NCI-H1092 (cell line): ENCODE measurements around the gene TST.

Source experiments
- DNase-seq: peaks from one replicate; lab custom pipeline; 2025; lab: John Stamatoyannopoulos, UW

TST gene

DNA sequence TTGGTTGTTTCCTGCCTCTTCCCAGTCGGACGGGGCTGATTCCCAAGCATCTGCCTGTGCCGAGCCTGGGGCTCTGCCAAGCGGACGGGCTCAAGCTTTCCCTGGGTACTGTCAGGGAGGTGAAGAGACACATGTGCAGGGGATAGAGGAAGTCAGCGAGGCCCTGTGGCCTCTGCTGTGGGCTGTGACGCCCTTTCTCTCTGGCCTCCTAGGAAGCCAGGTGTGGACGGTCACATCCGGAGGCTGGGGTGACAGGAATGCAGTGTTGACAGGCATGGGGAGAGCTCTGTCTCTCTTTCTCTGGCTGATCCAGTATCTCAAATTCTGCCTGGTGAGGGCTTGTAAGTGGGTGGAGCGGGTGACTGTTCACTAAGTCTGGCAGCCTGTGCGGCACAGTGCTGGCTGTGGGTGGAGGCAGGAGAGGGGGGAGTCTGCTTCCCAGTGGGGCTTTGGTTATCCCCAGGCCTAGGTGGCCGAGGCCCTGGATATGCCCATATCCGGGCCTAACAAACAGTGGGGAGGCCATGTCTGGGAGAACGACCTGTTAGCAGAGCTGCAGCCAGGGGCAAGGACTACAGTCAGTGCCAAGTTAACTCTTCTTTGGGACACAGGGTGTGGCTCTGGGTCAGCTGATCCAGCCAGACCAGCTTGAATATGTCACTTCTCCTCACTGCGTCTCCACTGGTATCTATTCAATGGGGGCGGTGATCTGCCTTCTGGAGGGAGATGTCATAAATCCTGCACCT, 34.2 kb upstream of the TST start:
- no peak for DNase-seq

DNA sequence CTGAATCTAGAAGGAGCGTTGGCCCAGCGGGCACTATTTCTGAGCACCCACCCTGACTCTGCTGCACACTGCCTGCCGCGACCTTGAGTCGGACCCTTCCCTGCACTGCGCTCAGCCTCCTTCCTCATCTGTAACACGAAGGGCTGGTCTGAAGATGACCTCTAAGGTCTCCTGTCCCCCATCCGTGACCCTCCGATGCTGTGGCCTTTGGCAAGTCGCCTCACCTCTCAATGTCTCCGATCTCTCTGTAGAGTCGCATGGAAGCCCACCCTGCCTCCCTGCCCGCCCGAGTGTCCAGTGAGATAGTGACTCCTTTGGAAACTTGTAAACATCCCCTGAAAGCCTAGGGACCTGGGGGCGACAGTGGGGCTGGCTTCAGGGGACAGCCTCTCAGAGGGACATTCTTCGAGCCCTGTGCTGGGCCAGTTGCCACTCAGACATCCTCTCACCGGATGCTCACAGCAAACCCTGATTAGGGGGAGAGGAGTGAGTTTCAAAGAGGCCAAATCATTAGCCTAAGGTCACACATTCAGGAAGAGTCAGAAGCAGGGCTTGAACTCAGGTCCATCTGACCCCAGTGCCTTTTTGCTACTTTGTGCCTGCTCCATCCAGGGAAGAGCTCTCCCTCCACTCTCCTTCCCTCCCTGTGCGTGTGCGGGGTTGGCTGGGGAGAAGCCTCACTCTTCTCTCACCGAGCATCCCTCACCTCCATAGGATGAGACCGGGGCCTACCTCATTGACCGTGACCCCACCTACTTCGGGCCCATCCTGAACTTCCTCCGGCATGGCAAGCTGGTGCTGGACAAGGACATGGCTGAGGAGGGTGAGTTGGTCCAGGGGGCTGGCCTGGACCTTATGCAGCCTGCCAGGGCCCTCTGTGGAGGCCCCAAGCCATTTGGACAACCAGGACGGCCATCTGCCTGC, 33.4 kb upstream of the TST start:
- DNase-seq, result no peak

DNA sequence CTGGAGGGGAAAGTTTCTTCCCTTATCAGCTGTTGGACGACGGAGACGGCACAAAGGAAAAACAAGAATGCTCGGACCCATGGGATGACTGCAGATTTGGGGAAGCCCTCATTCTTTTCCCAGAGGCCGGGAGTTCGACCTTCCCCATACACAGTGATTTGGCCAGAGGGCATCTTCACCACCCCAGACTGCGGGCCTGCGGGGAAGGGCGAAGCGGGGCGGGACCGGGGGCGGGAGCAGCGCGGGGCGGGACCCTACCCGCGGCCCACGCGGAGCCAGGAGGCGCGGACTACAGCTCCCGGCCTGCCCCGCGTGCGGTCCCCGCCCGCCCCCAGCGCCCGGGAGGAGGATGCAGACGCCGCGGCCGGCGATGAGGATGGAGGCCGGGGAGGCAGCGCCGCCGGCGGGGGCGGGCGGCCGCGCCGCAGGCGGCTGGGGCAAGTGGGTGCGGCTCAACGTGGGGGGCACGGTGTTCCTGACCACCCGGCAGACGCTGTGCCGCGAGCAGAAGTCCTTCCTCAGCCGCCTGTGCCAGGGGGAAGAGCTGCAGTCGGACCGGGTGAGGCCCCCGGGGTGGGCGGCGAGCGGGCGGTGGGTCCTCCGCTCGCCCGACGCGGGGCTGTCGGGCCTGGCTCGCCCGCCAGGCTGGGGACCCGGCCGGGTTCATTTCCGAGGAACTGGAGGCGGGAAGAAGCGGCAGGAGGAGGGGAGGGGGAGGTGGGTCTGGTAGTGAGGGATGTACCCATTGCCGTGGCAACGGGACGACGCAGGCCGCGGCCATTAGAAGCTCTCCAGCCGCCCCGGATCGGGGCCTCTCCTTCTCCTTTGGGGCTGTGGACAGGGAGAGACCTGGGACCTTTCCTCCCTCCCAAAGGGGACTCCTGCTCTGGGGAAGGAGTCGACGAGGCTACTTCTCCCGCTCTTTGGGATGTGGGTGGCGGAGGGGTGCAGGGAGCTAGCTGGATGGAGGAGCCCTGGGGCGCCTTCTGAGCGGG, 32.4 kb upstream of the TST start, which contains the start of gene KCTD17:
Gene KCTD17, plus strand, starts transcription at position 352 of the 995 bp plus-strand sequence. Its CDS starts 19 bp downstream, at position 371.
- peak; percentile 24 for DNase-seq

DNA sequence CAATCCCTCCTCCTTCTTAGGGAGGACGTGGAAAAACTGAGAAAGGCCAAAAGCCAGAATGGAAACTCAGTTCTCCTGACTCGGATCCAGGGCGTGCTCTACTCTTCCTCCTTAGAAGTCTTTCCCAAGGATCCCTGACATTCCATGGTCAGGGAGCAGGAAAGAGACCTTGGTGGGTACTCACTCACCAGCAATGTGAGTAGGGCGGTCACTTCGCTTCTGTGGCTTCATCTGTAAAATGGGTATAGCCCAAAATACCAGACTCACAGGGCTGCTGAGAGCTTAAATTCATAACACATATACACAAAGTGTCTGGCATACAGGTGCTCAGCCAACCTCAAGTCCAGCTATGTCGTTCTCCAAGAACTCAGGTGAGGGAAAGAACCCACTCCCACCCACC, 31.7 kb upstream of the TST start:
- DNase-seq, result no peak

DNA sequence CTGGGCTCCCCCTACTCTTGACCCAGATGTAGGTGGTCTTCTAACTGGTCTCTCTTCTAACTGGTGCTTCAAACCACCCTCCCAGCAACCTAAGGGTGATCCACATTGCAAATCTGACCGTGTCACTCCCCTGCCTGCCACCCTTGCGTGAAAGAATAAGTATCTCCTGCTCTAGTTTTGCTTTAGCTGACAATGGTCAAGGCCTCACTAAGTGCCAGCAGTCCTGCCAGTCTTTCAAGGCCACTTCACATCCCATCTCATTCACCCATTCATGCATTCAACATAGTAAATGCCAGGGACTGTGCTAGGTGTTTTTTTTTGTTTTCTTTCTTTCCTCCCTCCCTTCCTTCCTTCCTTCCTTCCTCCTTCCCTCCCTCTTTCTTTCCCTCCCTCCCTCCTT, 30.0 kb upstream of the TST start:
- DNase-seq, result no peak

DNA sequence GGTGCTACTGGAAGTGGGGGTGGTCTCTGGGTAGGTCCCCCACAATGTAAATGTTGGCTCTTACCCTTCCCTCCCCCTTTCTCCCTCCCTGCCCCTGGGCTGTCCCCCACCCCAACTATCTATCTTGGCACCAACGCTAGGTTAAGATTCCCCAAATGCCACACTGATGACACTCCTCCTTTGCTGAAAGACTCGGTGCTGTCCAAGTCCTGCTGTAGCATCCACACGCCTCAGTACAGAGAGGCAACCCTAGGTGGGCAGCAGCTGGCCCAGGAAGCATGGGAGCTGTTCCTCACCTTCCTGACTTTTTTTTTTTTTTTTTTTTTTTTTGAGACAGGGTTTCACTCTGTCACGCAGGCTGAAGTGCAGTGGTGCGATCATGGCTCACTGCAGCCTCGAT, 28.9 kb upstream of the TST start:
- no peak for DNase-seq

DNA sequence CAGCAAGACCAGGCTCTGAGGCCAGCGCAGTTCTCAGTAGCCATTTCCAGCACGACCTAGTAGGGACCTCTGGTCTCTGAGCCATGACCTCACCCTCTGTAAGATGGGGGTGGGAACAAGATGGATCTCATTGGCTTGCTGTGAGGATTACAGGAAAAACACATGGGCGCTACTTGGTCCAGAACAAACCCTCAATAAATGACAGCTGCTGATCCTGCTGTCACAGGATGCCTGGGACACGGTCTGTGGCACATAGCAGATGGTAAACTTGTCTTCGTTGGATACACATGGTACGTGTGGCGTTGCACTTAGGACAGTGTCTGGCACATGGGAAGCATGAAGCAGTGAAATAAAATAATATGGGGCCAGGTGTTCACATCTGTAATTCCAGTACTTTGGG, 27.8 kb upstream of the TST start:
- no peak for DNase-seq

DNA sequence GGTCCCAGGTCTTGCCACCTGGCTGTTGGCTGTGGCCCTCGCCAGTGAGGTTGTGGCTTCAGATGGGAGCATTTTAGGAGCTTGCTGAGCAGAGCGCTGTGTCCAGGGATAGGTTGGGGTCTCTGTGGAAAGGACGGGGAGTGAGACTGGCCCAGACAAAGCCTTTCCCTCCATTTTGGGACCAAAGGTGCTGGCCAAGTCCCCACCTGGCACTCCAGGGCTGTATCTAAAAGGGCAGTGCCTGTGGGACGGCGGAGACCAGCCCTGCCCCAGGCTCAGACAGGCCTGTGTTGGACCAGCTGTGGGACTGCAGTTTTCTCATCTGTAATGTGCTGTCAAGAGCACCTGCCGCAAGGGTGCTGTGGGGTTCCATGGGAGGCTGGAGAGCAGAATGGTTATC, 27.3 kb upstream of the TST start:
- no peak for DNase-seq

DNA sequence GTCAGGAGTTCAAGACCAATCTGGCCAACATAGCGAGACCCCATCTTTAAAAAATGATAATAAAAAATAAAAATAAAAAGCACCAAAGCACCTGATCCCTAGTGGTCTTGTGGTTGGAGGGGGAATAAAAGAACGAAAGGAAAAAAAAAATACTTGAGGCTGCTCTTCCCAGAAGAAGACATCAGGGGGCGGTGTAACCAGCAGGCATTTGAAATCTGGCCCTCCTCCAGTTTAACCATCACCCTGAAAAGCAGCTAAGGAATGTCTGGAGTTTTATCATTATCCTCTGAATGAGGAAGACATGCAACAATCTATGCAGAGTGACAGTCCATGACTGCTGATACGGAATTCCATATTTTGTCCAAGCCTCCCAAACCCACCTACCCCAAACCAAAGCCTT, 26.7 kb upstream of the TST start:
- DNase-seq, result no peak

DNA sequence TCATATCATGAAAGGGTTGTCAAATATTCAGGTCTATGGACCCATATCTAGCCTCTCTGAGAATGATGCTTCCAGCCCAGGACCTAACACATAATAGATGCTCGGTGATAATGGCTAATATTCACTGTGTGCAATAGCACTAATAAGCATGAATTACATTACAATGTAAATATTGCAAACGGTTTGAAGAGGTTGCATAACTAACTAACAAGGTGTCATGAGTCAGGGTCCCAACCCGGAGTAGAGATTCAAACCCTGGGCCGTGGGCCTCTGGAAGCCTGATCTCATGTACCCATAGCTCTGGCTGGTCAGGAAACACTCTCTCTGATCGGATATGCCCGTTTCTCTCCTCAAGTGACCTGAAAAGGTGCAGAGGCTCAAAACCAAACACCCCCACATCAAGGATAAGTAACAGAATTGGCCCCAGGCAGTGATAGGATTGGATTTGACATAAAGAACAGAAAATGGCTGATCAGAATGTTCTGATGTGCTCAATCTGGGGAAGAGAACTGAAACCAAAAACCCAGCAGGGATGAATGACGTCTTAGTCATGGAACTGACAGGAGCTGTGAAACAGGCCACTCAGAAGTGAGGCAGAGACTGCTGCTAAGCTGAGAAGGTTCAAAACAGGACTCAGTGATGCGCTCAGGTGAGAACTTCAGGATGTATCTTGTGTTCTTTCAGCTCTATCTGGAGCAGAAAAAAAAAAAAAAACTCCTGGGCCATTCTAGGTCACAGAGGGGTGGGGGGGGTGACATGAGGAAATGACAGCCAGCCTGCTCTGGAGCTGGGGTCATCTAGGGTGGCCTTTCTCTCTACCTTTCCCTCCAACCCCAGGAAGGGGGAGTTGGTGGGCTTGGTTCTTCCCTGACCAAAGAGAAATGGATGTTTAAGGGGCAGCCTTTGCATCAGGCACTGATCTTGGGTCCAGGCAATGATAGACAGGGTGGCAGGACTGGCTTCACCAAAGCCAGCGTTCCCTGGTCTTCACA, 25.7 kb upstream of the TST start:
- no peak for DNase-seq

DNA sequence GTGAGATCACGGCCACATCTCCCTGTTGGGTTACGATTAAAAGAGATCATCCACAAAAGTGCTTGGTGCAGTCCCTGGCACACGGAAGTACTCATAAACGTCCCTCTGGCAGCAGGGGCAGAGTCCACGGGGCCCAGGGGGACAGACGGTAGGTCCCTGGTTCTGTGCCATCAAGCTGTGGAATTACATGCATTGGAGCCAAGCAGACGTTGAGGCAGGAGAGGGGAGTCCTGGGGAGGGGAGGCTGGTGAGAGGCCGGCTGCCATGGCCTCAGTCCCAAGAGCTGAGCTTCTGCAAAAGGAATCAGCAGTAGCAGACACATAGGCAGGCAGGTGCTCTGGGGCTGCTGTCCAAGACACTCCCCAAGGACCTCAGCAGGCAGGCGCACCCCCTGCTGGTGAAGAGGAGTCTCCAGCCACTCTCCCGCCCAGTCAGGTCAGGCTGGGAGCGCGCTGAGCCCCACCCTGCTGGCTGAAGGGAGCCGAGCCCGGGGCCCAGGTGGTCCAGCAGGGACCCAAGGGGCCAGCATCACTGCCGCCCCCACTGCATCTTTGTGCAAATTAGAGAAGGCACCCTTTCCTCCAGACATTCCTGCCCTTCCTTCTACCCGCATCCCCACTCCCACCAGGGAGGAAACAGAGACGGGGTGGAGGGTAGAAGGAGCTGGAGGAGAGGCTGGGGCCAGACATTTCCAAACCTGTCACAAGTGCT, 24.7 kb upstream of the TST start:
- peak; percentile 69 for DNase-seq

DNA sequence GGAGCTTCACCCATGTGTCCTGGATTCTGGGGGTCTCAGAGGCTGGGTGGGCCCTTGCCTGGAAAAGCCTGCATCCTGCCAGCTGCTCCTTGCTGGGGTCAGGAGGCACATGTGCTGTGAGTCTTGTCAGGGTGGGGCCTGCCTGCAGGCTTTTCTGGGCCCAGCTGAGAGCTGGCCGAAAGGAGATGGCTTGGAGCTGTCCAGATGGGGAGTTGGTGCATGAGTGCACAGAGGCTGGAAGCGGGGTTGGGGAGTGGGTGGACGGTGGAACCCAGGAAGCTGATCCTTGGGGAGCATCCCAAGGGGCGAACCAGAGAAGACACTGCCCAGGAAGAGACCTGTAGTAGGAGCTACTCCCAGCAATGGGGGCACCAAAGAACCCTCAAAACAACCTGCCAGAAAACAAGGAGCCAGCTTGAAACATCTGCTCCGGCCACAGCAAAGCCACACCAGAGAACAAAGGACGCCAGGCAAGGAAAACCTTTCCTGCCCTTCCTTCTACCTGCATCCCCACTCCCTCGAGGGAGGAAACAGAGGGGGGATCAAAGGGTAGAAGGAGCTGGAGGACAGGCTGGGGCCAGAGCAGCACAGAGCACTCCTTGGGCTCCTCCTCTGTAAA, 24.1 kb upstream of the TST start:
- DNase-seq, result no peak

DNA sequence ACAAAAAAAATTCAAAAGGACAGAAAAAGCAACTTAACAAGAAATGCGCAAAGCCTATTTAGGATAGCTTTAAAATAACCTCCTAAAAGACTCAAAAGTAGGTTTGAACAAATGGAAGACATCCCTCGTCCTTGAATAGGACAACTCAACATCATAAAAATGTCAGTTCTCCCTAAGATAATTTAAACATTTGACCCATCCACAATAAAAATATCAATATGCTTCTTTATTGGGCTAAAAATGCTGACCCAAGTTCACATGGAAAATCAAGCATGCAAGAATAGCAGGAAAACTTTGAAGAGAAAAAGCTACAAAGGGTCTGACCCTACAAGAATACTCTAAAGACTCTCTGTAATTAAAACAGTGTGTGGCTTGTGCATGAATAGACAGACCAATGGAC, 20.2 kb upstream of the TST start:
- DNase-seq, result no peak

DNA sequence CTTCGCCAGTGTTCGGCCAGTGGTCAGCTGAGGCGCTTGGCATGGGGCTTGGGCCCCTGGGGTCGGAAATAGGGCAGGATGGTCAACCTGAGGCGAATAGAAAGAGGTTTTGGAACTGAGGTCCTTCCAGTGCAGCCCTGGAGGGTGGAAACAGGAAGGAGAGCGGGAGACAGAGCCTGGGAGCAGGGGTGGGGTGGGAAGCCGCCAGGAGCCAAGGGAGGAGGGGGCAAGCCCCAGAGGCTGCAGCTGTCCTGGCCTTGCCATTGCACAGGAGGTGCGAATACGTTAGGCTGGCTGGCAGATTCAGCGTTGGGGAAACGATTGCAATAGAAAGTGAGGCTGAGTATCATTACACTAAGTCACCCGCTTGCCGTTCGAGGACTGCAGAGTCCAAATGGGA, 18.4 kb upstream of the TST start:
- no peak for DNase-seq

DNA sequence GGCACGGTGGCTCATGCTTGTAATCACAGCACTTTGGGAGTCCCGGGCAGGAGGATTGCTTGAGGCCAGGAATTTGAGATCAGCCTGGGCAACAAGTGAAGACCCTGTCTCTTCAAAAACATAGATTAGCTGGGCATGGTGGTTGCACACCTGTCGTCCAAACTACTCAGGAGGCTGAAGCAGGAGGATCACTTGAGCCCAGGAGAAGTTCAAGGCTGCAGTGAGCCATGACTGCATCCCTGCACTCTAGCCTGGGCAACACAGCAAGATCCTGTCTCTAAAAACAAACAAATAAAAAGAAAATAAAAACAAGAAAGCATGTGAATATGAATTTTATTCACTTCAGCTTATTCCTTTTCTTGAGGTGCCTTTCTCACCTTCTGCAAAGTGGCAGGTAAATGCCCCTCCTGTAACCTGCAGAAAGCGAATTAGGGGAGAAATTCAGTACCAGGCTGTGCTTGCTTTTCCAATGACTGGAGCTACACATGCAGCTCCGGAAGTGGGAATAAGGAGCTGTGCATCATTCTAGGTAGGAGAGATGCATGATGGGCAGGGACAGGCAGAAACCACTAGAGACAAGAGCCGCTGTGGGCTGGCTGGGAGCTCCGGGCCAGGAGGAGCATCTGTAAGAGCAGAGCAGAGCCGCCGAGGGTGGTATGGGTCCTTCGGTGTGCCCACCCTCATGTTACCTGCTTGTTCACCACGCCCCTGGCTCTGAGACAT, 17.6 kb upstream of the TST start:
- DNase-seq, result no peak

DNA sequence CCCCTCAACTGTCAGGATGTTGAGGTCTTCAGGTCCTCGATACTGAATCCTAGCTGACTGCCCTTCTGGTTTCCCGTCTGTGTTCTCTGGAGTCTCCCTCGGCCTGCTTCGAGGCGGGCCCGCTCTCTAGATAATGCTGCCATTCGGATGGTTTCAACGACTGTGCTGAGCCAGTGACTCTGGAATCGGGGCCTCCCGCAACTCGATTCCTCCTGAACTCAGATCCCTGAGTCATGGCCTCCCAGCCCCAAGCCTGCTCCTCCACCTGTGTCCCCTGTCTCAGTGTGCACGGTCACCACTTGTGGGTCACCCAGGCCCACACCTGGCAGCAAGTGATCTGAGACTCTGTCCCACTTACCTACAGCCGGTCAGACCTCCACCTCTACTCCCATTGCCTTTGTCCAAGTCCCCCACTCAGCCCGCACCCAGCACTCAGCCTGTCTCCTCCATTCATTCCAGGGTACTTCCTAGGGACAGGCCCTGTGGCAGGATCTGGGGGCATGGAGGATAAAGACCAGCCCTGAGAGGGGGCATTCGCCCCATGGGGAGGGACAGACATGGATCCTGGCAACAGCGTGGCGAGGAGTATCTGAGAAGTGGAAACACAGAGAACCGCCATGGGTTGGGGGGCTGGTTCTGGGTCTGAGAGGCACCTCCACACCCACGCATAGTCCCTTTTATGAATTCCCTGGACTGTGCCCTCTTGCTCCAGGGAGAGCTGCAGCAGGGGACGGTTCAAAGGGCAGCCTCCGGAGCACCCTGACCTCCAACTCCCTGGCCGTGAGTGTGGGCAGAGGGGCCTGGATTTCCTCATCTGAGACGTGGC, 14.6 kb upstream of the TST start:
- no peak for DNase-seq

DNA sequence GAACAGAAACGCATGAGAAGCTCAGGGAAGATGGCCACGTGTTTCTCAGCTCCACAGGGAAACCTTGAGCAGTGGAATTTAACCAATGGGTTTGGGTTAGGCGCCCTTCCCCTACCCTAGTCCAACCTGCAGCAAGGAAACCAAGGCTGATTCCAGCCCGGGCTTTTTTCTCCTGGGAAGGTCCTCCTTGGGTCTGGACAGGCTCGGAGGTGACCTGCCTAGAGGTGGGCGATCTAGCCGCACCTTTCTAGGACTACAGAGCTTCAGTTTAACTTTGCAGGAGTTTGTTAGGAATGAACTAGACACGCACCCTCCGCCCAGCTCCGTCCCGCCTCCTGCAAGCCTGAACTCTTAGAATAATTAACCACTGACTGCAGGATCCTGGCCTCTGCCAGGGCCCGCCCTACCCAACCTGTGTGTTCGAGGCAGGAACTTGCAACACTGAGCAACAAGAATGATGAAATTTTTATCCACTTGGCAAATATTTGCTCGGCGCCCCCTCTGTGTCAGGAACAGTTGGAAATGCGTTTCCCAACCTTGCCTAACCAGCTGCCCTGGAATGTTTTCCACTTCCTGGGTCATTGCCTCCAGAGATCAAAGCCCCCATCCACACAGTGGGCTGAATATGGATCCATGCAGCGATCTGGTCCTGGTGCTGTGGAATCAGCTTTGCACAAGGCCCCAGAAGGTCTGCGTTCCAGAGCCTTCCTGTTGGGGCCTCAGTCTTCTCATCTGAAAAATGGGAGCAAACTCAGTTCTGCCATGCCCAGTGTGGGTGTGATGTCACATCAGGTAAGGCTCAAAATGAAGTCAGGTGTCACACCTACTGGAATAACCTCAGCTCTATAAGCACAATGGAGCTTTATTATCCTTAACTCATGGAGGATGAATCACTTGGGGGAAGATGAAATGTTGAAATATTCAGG, 13.6 kb upstream of the TST start:
- no peak for DNase-seq
